HEK293 (cell line): Measurements from ENCODE around the gene FBH1.

Experiments
- CTCF ChIP-seq: fragments of 450-650 bp; formaldehyde crosslinking; IDR thresholded peaks from 2 replicates; pipeline ENCODE4 v1.5.1; 2016; ENCODE audit warnings: missing biosample characterization, missing genetic modification characterization
- KLF1 ChIP-seq: fragments of 450-650 bp; formaldehyde crosslinking; IDR thresholded peaks from 2 replicates; pipeline ENCODE4 v1.5.1; 2016; ENCODE audit warnings: missing biosample characterization, missing genetic modification characterization
- ZNF112 ChIP-seq: fragments of 450-650 bp; formaldehyde crosslinking; IDR thresholded peaks from 2 replicates; pipeline ENCODE4 v1.5.0; 2017; ENCODE audit warnings: missing biosample characterization, missing genetic modification characterization

- TF ChIP-seq CTCF (tag by site-specific recombination) (no peak), ZNF112 (tag by site-specific recombination) (no peak), KLF1 (tag by site-specific recombination) (no peak)
Measured at GRCh38 chr10:5882961-5883360, 7.1 kb upstream of the FBH1 start.
